Activated T-helper 1 cell treated with anti-CD3 and anti-CD28 coated beads, Interleukin-2, amount 50 U/mL, for 16 hours (primary cell): ENCODE measurements around the gene MGME1.
"Not testable (repeated sequence)": the region's sequence is repeated elsewhere in the genome, so short reads cannot be mapped to it uniquely, and the experiment has no call there.

Experiments
- DNase-seq, 2 donors: peaks; one replicate each; pipeline ENCODE4 v3.0.0-alpha.2; 2020; ENCODE audit warnings: low read depth in 1 of 2, low spot score in 1 of 2

Gene MGME1

GRCh38 chr20:17959257-17959627, 9.6 kb upstream of the MGME1 start:
- no peak for DNase-seq

DNA sequence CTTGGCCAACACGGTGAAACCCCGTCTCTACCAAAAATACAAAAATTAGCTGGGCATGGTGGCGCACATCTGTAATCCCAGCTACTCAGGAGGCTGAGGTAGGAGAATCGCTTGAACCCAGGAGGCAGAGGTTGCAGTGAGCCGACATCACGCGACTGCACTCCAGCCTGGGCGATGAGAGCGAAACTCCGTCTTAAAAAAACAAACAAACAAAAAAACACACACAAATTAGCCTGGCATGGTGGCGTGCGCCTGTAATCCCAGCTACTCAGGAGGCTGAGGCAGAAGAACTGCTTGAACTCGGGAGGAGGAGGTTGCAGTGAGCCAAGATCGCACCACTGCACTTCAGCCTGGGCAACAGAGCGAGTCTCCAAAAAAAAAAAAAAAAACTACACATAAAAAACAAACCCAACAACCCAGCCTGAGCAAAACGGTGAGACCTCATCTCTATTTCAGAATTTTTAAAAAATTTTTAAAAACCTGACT, 8.4 kb upstream of the MGME1 start:
- not testable (repeated sequence) for DNase-seq

DNA sequence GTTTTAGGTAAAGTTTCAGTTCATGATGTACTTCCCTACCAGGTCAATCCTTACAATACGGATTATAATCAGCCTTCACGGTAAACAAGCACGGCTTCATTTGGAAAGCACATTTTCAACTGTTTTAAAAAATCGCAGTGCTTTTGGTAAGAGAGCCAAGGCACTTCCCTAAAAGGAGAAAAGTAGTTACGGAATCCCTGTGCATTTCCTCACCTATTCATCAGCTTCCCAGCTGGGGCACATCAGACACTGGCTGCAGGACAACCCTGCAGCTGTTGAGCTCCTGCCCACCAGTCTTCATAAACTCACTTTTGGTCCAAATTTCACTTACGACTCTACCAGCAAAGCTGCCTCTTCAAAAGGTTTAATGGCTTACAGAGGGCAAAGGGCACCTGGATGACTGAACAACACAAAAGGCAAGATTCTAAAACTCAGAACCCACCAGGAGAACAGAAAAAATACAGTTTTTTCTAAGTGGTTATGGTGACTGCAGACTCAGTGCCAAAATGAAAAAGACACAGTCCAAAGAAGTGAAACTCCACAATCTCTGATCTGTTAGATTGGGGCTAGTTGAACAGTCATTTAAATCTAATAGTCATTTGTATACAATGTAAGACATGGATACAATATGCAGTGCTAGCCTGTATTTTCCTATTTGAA, 7.8 kb upstream of the MGME1 start:
- no peak for DNase-seq

- DNase-seq, result no peak
These were observed 7.3 kb upstream of the MGME1 start for GRCh38 chr20:17961587-17961940.

GRCh38 chr20:17963114-17963897, 5.5 kb upstream of the MGME1 start:
- no peak for DNase-seq

GRCh38 chr20:17964073-17964472, 4.7 kb upstream of the MGME1 start:
- no peak for DNase-seq

- no peak for DNase-seq
These were observed 4.2 kb upstream of the MGME1 start for GRCh38 chr20:17964632-17965031.

DNA sequence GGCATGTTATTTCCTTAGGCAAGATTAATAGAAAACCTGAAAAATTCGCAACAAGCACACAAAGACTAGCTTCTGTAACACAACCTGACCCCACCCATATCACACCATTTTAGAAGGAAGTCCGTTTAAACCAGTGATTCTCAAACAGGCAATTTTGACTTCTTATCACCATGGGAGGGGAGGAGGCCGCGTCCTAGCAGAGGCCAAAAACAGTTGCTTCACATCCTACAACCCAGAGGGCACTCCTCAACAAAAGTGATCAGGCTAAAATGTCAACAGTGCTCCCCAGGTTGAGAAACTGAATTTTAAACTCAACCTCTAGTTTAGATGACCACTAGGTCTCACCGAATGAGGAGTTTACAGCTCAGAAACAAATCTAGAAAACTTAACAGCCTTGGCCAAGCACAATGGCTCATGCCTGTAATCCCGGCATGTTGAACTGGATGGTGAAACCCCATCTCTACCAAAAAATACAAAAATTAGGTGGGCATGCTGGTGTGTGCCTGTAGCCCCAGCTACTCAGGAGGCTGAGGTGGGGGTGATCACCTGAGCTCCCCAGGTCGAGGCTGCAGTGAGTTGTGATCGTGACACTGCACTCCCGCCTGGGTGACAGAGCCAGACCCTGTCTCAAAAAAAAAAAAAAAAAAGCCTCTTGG, 3.6 kb upstream of the MGME1 start:
- no peak for DNase-seq

- DNase-seq, result no peak
These were observed 2.1 kb upstream of the MGME1 start for GRCh38 chr20:17966432-17967310.

GRCh38 chr20:17967521-17968365, 1.1 kb upstream of the MGME1 start:
- peak in 1 of 2 donors; percentile 7 for DNase-seq

- DNase-seq, result no peak
These were observed 563 bp downstream of the MGME1 start for GRCh38 chr20:17969278-17969883.

DNA sequence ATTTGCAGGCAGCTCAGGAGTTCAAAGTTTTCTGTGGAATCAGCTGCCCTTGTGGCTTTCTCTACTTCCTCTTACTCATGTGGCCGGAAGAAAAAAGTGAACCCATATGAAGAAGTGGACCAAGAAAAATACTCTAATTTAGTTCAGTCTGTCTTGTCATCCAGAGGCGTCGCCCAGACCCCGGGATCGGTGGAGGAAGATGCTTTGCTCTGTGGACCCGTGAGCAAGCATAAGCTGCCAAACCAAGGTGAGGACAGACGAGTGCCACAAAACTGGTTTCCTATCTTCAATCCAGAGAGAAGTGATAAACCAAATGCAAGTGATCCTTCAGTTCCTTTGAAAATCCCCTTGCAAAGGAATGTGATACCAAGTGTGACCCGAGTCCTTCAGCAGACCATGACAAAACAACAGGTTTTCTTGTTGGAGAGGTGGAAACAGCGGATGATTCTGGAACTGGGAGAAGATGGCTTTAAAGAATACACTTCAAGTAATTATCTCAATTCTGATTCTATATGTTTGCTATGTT, 1.1 kb downstream of the MGME1 start:
- no peak for DNase-seq

GRCh38 chr20:17971300-17972013, 2.6 kb downstream of the MGME1 start:
- DNase-seq, result no peak

GRCh38 chr20:17972121-17972520, 3.3 kb downstream of the MGME1 start:
- no peak for DNase-seq

DNA sequence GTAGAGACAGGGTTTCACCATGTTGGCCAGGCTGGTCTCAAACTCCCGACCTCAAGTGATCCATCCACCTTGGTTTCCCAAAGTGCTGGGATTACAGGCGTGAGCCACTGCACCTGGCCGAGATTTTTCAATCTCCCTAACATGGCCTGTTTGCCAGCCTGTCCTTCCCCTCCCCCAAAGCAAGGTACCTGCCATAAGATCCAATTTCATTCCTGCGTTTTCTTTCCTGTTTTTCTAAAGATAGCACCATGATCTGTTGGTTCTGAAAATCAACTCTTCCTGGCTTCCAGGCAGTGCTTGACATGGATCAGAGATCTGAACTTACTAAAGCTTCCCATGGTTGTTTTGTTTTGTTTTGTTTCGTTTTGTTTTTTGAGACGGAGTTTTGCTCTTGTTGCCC, 7.5 kb downstream of the MGME1 start:
- DNase-seq, result no peak

DNA sequence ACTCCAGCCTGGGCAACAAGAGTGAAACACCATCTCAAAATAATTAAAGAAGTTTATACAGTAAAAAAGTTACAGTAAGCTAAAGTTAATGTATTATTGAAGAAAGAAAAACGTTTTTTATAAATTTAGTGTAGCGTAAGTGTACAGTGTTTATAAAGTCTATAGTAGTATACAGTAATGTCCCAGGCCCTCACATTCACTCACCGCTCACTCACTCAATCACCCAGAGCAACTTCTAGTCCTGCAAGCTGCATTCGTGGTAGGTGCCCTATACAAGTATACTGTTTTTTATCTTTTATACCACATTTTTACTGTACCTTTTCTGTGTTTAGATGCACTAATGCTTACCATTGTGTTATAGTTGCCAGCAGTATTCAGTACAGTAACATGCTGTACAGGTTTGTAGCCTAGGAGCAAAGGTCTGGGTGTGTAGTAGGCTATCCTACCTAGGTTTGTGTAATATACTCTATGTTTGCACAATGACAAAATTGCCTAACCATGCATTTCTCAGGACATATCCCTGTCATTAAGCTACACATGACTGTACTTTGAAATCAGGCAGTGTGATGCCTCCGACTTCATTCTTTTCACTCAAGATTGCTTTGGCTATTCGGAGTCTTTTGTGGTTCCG, 16.7 kb downstream of the MGME1 start:
- DNase-seq, result no peak

- DNase-seq, result no peak
These were observed 19.2 kb downstream of the MGME1 start for GRCh38 chr20:17987988-17988387.

DNA sequence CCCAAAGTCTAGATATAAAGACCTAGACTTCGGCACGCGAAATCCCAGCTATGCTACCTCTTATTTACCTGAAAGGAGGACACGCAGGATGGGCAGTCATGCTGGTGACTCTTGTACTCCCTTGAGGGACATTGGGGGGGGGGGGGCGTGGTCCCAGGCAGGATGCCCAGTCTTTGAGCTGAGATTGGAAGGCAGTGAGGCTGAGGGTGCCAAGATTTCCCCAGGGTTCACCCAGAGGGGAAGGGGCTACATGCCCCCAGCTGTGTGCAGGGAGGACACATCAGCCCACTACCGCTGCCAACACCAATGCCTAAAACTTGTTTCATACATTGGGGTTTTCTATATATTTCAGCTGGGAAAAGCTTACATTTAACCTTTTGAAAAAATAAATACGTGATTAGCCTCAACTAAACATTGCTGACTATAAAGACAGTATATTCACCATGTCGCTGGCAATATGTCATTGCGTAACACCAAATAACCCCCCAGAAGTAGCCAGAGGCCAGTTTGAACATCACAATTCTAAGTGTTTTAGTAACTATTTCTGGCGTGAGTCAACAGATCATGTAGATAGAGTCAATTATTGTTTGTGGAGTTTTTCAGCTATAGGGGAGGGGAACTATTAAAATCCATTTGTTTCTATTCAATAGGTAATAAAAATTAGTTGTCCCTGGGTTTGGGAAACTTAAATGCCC, 21.6 kb downstream of the MGME1 start:
- DNase-seq, result no peak
